SIG-M5 treated with dmso at 0.1 percent for 504 hours (cell line): ENCODE measurements around the gene TMEM259.
A peak's percentile ranks its signal among the peaks of the same experiment; 100 is the strongest.
"Not testable (repeated sequence)": the region's sequence is repeated elsewhere in the genome, so short reads cannot be mapped to it uniquely, and the experiment has no call there.

Source experiments
- DNase-seq: peaks from one replicate; lab custom pipeline; 2025; ENCODE audit not compliant: unreplicated experiment; lab: John Stamatoyannopoulos, UW

Gene TMEM259

GRCh38 chr19:1040476-1041271, 19.8 kb upstream of the TMEM259 start:
- DNase-seq: peak; percentile 76

- DNase-seq: peak; percentile 95
These were observed 18.9 kb upstream of the TMEM259 start, which contains the start of gene ABCA7 for GRCh38 chr19:1039646-1040475. ABCA7 (plus strand) TSS chr19:1040107; CDS start chr19:1041362, 1,255 bp downstream.

- DNase-seq: no peak
These were observed 18.2 kb upstream of the TMEM259 start for GRCh38 chr19:1038978-1039645.

GRCh38 chr19:1037621-1038064, 16.7 kb upstream of the TMEM259 start:
- no peak for DNase-seq

GRCh38 chr19:1035998-1036621, 15.2 kb upstream of the TMEM259 start:
- no peak for DNase-seq

- no peak for DNase-seq
These were observed 11.4 kb upstream of the TMEM259 start for GRCh38 chr19:1032264-1032867.

GRCh38 chr19:1028062-1028926, 7.4 kb upstream of the TMEM259 start:
- peak; percentile 43 for DNase-seq

GRCh38 chr19:1027650-1028061, 6.7 kb upstream of the TMEM259 start:
- DNase-seq: no peak

- peak; percentile 45 for DNase-seq
These were observed 6.1 kb upstream of the TMEM259 start for GRCh38 chr19:1026783-1027649.

GRCh38 chr19:1025960-1026782, 5.2 kb upstream of the TMEM259 start, which contains the start of gene CNN2:
CNN2 (plus strand) TSS chr19:1026608; CDS start chr19:1026662, 54 bp downstream.
- DNase-seq: peak; percentile 45

- DNase-seq: not testable (repeated sequence)
These were observed 4.2 kb upstream of the TMEM259 start for GRCh38 chr19:1025080-1025479.

- not testable (repeated sequence) for DNase-seq
These were observed 2.9 kb upstream of the TMEM259 start for GRCh38 chr19:1023883-1024188.

GRCh38 chr19:1019980-1020867, 699 bp downstream of the TMEM259 start:
- no peak for DNase-seq

- no peak for DNase-seq
These were observed 1.3 kb downstream of the TMEM259 start for GRCh38 chr19:1019616-1019961.

GRCh38 chr19:1018932-1019615, 1.8 kb downstream of the TMEM259 start:
- no peak for DNase-seq

GRCh38 chr19:1018393-1018792, 2.5 kb downstream of the TMEM259 start:
- DNase-seq: no peak
